Stimulated activated CD8-positive, alpha-beta memory T cell treated with anti-CD3 and anti-CD28 coated beads, Interleukin-2, amount 100 ng/mL, for 48 hours (primary cell): ENCODE results near the gene MPHOSPH6.
"Not testable (repeated sequence)": the region's sequence is repeated elsewhere in the genome, so short reads cannot be mapped to it uniquely, and the experiment has no call there.

ENCODE experiments used
- DNase-seq, 2 donors: peaks; one replicate each; pipeline ENCODE4 v3.0.0-alpha.2; 2020; ENCODE audit warnings: low read depth in 2 of 2

Gene MPHOSPH6

DNA sequence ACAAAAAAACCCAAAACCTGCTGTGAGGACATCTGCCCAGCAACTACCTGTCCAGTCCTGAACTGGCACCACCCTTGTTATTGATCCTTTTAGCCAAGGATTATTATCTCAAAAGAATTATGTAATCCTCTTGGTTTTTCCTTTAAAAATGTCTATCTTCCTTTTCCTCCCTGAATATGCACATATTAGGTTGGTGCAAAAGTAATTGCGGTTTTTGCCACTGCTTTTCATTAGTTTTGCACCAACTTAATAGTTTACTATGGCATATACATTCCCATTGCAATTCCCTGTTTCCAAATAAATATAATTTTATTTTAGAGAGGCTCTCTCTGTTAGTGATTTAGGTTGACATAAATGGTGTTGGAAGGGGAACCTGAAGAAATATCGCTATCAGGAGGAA lies 51.3 kb downstream of the MPHOSPH6 start:
- DNase-seq, result no peak

DNA sequence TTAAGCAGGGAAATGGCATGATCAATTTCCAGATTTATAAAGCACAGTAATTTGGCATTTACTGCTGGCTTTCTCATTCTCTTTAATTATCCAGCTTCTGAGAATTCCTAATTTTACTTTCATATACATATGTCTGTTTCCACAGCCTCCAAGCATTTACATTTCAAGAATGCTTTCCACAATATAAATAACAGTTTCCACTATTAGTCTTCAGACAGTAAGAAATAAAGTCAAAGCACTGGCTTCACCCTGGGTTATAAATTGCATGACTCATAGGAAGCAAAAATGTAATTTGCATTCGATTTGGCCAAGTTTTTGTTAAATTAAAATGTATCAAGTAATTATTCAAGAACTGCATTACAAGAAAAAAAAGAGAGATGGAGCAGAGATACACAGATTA lies 53.5 kb downstream of the MPHOSPH6 start:
- DNase-seq, result no peak

GRCh38 chr16:82113741-82114140 lies 56.3 kb downstream of the MPHOSPH6 start:
- no peak for DNase-seq

DNA sequence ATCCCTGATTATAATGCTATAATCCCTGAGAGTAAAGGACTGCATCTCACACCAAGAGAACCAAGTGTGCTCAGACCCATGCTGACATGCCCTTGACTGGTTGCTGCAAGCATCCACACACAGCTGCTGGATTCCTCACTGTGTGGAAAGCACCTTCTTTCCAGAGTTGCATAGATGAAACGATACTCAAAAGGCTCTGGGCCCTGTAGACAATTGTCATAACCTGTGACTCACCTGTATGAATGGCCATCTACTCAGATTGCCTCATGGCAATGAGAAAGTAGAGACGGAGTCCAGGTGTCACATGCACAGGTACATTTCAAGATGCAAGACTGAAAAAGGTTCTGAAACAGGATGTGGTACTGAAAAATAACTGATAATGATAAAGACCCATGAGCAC lies 58.1 kb downstream of the MPHOSPH6 start:
- no peak for DNase-seq

GRCh38 chr16:82109266-82109665 lies 60.8 kb downstream of the MPHOSPH6 start:
- DNase-seq, result not testable (repeated sequence)

DNA sequence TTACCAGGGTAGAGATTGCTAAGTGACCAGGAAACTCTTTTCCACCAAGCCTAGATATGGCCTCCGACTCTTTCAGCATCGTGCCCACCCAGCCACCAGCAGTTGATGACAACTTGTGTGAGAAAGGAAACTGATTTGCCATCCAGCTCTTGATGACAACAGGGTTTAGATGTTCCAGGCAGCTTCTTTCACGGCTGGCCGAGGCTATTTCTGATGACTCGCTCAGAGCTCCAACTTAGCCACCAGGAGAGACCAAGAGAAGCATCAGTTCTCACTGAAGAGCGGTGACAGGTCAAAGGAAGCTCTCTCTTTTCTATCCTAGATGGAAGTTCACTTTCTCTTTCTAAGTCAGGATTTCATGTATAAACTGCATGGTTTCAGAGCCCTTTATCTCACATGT lies 61.2 kb downstream of the MPHOSPH6 start:
- DNase-seq, result no peak

DNA sequence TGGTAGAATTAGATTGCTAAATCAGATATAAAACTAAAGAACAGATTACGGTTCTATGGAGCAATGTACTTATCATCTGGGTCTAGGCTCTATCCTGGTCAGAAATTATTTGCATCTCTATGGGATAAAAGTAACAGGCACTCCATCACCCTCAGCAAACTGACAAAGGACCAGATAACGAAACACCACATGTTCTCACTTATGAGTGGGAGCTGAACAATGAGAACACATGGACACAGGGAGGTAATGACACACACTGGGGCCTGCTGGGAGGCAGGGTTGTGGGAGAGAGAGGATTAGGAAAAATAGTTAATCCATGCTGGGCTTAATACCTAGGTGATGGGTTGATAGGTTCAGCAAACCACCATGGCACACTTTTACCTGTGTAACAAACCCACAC lies 61.9 kb downstream of the MPHOSPH6 start:
- DNase-seq, result no peak

DNA sequence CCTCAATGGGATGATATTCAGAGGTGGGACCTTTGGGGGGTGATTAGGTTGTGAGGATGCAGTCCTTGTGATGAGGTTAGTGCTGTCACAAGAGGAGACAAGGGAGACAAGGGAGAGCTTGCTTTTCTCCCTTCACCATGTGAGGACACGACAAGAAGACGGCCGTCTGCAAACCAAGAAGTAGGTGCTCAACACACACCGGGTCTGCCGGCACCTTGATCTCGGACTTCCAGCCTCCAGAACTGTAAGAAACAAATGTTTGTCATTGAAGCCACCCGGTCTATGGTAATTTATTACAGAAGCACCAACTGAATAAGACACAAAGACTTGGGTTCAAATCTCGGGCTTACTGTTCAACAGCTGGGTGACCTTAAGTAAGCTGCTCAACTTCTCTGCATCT lies 64.9 kb downstream of the MPHOSPH6 start:
- DNase-seq, result no peak
